Measurements from ENCODE around the gene ATXN7L2.

DNA sequence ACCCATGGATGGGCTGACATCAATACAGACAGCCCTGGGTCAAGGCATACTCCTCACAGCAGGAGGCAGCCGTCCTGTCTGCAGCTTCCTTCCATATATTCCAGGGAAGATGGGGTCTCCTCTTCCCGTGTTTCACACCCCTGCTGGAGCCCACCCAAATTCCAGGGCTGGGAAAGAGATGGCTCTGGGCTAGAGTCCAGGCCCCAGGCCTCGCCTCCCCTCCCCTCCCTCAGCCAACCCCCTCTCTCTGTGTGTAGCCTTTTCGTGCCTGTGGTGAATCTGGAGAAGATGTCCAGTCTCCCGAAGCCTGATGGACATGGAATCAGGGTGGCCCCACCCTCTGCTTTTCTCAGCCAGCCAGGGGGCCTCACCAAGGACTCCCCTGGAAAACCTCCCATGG, 3.6 kb downstream of the ATXN7L2 start:
- no peak for TF ChIP-seq POLR2A (IDR thresholded peaks at IDR 0.05)
- TF ChIP-seq, protein P1, sequence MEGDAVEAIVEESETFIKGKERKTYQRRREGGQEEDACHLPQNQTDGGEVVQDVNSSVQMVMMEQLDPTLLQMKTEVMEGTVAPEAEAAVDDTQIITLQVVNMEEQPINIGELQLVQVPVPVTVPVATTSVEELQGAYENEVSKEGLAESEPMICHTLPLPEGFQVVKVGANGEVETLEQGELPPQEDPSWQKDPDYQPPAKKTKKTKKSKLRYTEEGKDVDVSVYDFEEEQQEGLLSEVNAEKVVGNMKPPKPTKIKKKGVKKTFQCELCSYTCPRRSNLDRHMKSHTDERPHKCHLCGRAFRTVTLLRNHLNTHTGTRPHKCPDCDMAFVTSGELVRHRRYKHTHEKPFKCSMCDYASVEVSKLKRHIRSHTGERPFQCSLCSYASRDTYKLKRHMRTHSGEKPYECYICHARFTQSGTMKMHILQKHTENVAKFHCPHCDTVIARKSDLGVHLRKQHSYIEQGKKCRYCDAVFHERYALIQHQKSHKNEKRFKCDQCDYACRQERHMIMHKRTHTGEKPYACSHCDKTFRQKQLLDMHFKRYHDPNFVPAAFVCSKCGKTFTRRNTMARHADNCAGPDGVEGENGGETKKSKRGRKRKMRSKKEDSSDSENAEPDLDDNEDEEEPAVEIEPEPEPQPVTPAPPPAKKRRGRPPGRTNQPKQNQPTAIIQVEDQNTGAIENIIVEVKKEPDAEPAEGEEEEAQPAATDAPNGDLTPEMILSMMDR (IDR thresholded peaks at IDR 0.05) = no peak
- TF ChIP-seq POLR2AphosphoS5 (IDR thresholded peaks at IDR 0.05) = no peak

Measured in gastroesophageal sphincter (tissue), 3 donors.